Central memory CD8-positive, alpha-beta T cell (primary cell): ENCODE measurements around the gene FXYD7.
A peak's percentile ranks its signal among the peaks of the same experiment; 100 is the strongest.

Source experiments
- ATAC-seq: fragments of 150-1000 bp; cut with Tn5 transposase; replicated peaks from 2 replicates; pipeline ENCODE4 v1.10.0; 2022; ENCODE audit warnings: mild to moderate bottlenecking, moderate FRiP score, moderate number of reproducible peaks; ENCODE audit not compliant: poor library complexity, severe bottlenecking; ENCODE audit errors: extremely low read depth
- DNase-seq, 2 donors: peaks; one replicate each; pipeline ENCODE4 v3.0.0; 2021; ENCODE audit warnings: low spot score in 2 of 2
- H3K27ac Mint-ChIP-seq: one replicate; pipeline ENCODE4 v1.8.0; 2022; ENCODE audit warnings: low read depth, mild to moderate bottlenecking, moderate library complexity, mixed read lengths
- H3K27me3 Mint-ChIP-seq: one replicate; pipeline ENCODE4 v1.8.0; 2022; ENCODE audit warnings: mixed read lengths
- H3K36me3 Mint-ChIP-seq: one replicate; pipeline ENCODE4 v1.8.0; 2022; ENCODE audit warnings: mild to moderate bottlenecking, moderate library complexity, mixed read lengths; ENCODE audit not compliant: insufficient read depth
- H3K4me1 Mint-ChIP-seq: one replicate; pipeline ENCODE4 v1.8.0; 2022; ENCODE audit warnings: mixed read lengths
- H3K4me3 Mint-ChIP-seq: one replicate; pipeline ENCODE4 v1.8.0; 2022; ENCODE audit warnings: mild to moderate bottlenecking, moderate library complexity, mixed read lengths
- H3K9me3 Mint-ChIP-seq: one replicate; pipeline ENCODE4 v1.8.0; 2022; ENCODE audit warnings: mixed read lengths

FXYD7 gene

DNA sequence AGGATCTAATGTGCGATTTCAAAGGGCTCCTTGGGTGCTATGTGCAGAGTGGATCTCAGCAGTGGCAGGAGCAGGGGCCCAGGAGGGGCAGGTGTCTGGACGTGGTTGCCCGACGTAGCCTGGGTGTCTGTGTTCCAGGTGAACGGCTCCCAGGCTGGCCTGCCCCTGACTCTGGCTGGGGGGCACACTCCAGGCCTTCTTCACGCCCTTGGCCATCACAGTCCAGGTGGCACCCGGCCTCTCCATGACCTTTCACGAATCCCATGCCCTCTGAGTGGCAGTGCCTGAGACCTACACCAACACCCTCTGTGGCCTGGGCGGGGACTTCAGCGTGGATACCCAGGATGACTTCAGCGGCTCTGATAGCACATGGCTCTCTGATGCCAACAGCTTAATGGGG, 38.7 kb upstream of the FXYD7 start:
- Mint-ChIP-seq H3K4me1 (no peaks in the 10 kb centered on the region), H3K9me3 (no peaks in the 10 kb centered on the region), H3K27me3 (no peaks in the 10 kb centered on the region), H3K36me3 (peaks cover 3% of the 10 kb centered on the region), H3K27ac (no peak overlapping the region), H3K4me3 (no peak overlapping the region)
- DNase-seq (no peak), ATAC-seq (no peak)

DNA sequence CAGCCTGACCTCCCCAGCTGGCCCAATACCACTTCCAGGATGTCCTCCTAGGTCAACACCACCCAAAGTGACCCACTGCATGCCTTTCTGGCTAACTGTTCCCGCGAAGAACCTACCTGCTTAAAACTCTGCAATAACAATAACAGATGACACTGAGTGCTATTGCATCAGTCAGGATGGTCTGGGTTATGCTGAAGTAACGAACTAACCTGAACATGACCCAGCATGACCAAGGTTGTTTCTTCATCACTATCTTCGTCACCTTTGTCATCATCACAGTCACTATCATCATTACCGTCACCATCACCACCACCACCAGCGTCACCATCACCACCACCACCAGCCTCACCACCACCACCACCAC, 38.0 kb upstream of the FXYD7 start:
- no peak for DNase-seq

DNA sequence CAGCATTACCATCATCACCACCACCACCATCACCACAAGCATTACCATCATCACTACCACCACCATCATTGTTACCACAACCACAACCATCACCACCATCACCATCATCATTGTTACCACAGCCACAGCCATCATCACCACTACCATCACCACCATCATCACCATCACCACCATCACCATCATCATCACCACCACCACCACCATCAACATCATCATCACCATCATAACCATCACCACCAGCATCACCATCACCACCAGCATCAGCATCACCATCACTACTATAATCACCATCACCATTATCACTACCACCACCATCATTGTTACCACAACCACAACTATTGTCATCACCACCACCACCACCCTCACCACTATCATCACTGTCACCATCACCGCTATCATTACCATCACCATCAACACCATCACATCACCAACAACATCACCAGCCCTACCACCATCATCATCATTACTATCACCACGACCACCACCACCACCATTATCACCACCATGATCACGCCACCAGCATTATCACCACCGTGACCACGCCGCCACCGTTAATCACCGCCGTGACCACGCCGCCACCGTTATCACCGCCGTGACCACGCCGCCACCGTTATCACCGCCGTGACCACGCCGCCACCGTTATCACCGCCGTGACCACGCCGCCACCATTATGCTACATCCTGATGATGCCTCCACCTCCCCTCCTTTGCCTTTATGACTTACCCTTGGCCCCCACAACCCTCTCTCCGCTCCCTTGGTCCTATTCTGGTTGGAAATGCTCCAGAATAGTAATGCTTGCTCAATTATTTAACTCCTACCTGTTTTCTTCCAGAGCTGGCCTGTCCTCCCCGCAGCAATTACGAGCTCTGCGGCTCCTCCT, 37.4 kb upstream of the FXYD7 start:
- H3K4me3 Mint-ChIP-seq = no peak overlapping the region

More for the DNA sequence above, 38.0 kb upstream of the FXYD7 start:
- H3K4me3 Mint-ChIP-seq = no peak overlapping the region
- no peaks in the 10 kb centered on the region for H3K4me1 Mint-ChIP-seq
- peaks cover 3% of the 10 kb centered on the region for H3K36me3 Mint-ChIP-seq
- no peak overlapping the region for H3K27ac Mint-ChIP-seq
- H3K27me3 Mint-ChIP-seq = no peaks in the 10 kb centered on the region
- no peak for ATAC-seq
- H3K9me3 Mint-ChIP-seq = no peaks in the 10 kb centered on the region

DNA sequence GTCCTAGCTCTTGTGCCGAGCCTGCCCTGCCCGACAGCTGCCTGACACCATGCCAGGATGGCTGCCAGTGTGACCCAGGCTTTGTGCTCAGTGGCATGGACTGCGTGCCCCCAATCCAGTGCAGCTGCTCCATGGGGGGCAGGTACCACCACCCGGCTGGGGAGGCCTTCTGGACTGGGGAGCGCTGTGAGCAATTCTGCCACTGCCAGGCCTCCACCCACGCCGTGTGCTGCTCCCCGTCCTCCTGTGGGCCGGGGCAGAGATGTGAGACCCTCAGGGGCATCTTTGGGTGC, 36.8 kb upstream of the FXYD7 start:
- no peaks in the 10 kb centered on the region for H3K27me3 Mint-ChIP-seq
- DNase-seq (no peak), ATAC-seq (no peak)
- H3K36me3 Mint-ChIP-seq = peaks cover 3% of the 10 kb centered on the region
- H3K9me3 Mint-ChIP-seq = no peaks in the 10 kb centered on the region
- H3K4me1 Mint-ChIP-seq = no peaks in the 10 kb centered on the region
- H3K4me3 Mint-ChIP-seq = no peak overlapping the region
- no peak overlapping the region for H3K27ac Mint-ChIP-seq

More for the DNA sequence above, 37.4 kb upstream of the FXYD7 start:
- Mint-ChIP-seq H3K27ac (no peak overlapping the region), H3K4me1 (no peaks in the 10 kb centered on the region), H3K36me3 (peaks cover 3% of the 10 kb centered on the region), H3K9me3 (no peaks in the 10 kb centered on the region), H3K27me3 (no peaks in the 10 kb centered on the region)
- DNase-seq = no peak
- no peak for ATAC-seq

DNA sequence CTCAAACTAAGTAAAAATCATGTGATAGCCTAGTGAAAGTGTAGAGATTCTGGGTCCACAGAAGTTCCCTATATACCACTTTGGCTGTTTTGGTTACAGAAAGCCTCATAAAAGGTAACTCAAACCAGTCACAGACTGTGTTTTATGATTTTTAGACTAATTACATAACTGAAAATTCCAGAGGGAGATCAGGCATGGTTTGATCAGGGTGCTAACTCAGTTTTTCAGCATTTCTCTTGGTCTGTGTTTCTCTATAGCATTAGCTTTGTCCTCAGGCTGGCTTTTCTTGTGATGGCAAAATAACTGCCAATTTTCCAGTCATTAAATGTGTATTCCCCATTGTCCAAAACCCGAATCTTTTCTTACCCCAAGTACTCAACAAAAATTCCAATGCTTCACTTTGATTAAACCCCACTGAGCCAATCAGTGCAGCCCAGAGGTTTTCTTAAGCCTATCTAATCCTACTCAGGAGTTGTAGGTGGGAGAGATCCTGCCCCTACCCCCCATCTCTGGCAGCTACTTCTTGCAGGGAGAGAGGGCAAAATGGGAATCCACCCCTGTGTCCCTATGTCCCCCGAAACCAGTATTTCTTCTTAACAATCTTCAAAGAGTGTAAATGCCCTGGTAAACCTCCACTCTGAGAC, 36.0 kb upstream of the FXYD7 start:
- H3K4me1 Mint-ChIP-seq = no peaks in the 10 kb centered on the region
- H3K27me3 Mint-ChIP-seq = peaks cover 6% of the 10 kb centered on the region
- no peaks in the 10 kb centered on the region for H3K9me3 Mint-ChIP-seq
- DNase-seq (no peak), ATAC-seq (no peak)
- no peak overlapping the region for H3K4me3 Mint-ChIP-seq
- H3K36me3 Mint-ChIP-seq = peaks cover 3% of the 10 kb centered on the region
- no peak overlapping the region for H3K27ac Mint-ChIP-seq

DNA sequence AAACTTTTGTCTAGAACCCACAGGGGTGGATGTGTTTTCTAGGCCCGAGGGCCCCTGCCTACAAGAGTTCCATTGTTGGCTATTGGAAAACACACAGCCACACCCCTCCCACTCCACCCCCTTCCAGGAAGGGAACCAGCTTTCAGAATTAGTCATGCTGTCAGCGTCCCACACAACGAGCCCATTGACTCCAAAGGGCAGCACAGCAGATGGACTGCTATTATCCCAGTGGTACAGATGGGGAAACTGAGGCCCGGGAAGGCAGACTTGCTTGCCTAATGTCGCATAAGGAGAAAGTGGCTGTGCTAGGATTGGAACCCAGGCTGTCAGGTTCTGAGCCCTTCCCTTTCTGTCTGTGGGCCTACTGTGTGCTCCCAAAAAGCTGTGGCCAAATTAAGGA, 35.5 kb upstream of the FXYD7 start:
- DNase-seq = no peak
- ATAC-seq = no peak
- Mint-ChIP-seq H3K27me3 (peaks cover 10% of the 10 kb centered on the region), H3K27ac (no peak overlapping the region), H3K4me1 (no peaks in the 10 kb centered on the region), H3K36me3 (peaks cover 3% of the 10 kb centered on the region), H3K4me3 (no peak overlapping the region), H3K9me3 (no peaks in the 10 kb centered on the region)

DNA sequence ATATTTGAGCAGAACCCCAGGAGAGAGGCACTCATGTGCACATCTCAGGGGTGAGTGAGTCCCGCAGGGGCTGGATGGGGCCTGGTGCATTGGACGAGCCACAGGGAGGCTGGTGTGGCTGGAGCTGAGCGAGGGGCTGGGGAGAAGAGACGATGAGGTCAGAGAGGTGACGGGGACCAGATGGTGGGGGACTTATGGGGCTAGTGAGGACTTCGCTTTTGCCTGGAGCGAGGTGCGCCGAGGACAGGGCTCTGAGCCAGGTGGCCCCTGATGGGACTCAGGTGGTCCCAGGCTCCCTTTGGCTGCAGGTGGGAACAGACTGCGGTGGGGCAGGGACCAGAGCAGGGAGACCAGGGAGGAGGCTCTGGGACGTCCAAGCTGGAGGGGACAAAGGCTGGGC, 34.3 kb upstream of the FXYD7 start:
- no peak for DNase-seq
- Mint-ChIP-seq H3K9me3 (no peaks in the 10 kb centered on the region), H3K4me3 (no peak overlapping the region), H3K4me1 (no peaks in the 10 kb centered on the region), H3K27ac (peak overlapping the region; percentile 45), H3K36me3 (peaks cover 3% of the 10 kb centered on the region), H3K27me3 (peaks cover 10% of the 10 kb centered on the region)
- no peak for ATAC-seq

DNA sequence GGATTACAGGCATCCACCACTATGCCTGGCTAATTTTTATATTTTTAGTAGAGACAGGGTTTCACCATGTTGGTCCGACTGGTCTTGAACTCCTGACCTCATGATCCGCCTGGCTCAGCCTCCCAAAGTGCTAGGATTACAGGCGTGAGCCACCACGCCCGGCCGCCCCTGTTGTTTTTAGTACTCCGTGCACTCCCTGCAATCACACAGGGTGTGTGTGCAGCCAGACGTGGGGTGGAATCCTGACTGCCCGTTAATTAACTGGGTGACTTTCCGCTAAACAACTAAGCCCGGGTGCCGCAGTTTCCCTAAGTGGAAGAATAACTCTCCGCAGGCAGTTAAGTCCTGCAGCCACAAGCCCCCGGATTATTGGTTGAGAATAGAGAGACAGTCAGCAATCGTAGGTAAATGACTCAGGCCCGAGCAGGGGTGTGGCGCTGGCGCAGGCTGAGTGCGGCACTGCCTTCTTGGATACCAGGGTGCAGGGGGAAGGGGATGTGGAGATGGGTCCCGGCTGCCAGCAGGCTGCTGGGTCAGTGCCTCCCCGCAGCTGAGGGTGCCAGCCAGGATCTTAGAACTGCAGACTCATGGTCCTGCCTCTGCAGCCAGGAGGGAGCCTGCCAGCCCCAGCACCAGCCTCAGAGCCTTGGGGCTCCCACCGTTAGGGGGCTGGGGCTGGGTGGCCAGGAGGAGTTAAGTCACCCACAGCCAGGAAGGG, 33.5 kb upstream of the FXYD7 start:
- Mint-ChIP-seq H3K27ac (peak overlapping the region; percentile 26), H3K9me3 (no peaks in the 10 kb centered on the region), H3K27me3 (peaks cover 10% of the 10 kb centered on the region), H3K4me1 (peaks cover 3% of the 10 kb centered on the region), H3K36me3 (peaks cover 3% of the 10 kb centered on the region), H3K4me3 (no peak overlapping the region)
- no peak for ATAC-seq
- no peak for DNase-seq

DNA sequence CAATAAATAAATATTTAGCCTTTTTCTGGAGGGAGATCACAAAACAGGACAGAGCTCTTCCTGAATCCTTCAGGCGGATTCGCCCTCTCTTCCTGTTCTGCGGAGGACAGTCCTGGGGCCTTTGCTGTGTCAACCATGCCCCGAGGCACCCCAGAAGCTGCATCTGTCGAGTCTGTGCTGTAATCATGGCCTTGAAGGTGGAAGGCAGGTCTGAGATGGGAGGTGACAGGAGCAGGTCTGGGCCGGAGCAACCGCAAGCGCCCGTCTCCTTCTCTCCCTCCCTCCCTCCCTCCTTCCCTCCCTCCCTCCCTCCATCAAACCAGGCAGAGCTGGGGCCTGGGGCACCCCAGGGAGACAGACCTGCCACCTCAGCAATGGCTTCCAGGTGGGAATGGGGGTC, 32.1 kb upstream of the FXYD7 start:
- ATAC-seq (no peak), DNase-seq (no peak)
- H3K9me3 Mint-ChIP-seq = no peaks in the 10 kb centered on the region
- no peak overlapping the region for H3K27ac Mint-ChIP-seq
- peaks cover 2% of the 10 kb centered on the region for H3K36me3 Mint-ChIP-seq
- H3K4me3 Mint-ChIP-seq = no peak overlapping the region
- peaks cover 10% of the 10 kb centered on the region for H3K27me3 Mint-ChIP-seq
- H3K4me1 Mint-ChIP-seq = peaks cover 8% of the 10 kb centered on the region

DNA sequence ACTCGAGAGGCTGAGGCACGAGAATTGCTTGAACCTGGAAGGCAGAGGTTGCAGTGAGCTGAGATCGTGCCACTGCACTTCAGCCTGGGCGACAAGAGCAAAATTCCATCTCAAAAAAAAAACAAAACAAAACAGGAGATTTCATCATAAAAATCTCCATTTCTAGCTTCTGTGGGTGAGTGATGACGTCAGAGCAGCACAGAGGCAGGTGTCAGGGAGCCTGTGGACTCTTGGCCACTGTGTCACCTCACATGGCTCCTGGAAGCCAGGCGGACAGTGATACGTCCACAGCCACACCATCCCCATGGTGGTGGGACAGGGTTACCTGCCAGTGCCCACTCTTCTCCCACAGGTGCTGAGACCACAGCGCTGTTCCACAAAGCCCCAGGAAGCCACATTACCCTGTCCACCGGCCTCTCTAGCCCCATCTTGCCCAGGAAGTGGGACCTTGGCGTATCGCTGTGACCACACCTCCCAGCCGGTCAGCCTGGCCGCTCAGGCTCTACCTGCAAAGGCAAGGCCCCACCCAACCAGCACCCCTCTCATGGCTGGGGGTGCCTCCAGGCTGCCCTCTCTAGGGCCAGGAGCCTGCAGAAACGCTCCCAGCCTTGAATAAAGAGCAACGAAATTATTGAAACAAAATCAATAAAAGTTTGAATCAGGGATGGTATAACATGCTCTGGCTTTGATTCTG, 29.9 kb upstream of the FXYD7 start:
- ATAC-seq = no peak
- H3K9me3 Mint-ChIP-seq = no peaks in the 10 kb centered on the region
- peaks cover 8% of the 10 kb centered on the region for H3K4me1 Mint-ChIP-seq
- no peak overlapping the region for H3K4me3 Mint-ChIP-seq
- peaks cover 10% of the 10 kb centered on the region for H3K27me3 Mint-ChIP-seq
- DNase-seq = no peak
- H3K27ac Mint-ChIP-seq = no peak overlapping the region
- no peaks in the 10 kb centered on the region for H3K36me3 Mint-ChIP-seq

DNA sequence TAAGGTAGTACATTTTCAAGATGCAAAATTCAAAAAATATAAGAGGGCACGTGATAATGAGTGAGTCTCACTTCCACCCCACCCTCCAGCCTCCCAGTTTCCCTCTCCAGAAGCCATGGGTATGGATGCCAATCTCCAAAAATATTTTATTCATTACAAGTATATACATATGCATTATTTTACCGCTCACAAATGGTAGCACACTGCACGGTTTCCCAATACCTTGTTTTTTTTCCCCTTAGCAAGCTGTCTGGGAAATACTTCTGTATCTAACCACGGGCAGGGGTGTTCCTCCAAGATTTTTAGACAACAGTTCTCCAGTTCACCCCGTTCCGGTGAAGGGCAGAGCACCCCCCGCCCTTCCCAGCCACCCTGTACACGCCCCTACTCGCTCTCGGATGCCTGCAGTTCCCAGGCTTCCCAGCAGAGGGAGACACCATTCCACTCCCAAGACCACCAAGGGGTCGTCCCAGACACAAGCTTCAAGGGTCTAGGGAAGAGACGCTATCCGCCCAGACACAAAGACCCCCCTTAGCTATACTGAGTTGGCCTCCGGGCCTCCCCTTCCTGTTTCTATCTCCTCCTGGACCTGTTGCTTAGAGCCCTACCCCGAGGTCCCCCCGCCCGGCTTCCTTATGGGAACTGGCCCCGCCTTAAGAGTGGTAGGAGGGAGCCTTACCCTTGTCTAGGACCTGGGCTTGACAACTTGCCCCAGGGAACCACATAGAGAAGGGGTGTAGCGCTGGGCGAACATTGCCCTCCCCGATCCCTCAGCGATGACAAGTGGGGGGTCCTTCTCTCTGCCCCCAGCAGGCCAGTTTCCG, 28.5 kb upstream of the FXYD7 start:
- H3K27me3 Mint-ChIP-seq = peaks cover 10% of the 10 kb centered on the region
- peak; percentile 52 for ATAC-seq
- H3K36me3 Mint-ChIP-seq = no peaks in the 10 kb centered on the region
- H3K9me3 Mint-ChIP-seq = no peaks in the 10 kb centered on the region
- peak; percentile 52 to 63 for DNase-seq
- H3K4me1 Mint-ChIP-seq = peaks cover 8% of the 10 kb centered on the region
- no peak overlapping the region for H3K27ac Mint-ChIP-seq
- no peak overlapping the region for H3K4me3 Mint-ChIP-seq
